Stimulated activated CD8-positive, alpha-beta memory T cell treated with anti-CD3 and anti-CD28 coated beads, Interleukin-2, amount 100 ng/mL, for 1 hour (primary cell): Measurements from ENCODE around the gene ACAA2.

ENCODE experiments used
- DNase-seq, 2 donors: peaks; one replicate each; pipeline ENCODE4 v3.0.0-alpha.2; 2020; ENCODE audit warnings: low read depth in 2 of 2

The ACAA2 gene

DNA sequence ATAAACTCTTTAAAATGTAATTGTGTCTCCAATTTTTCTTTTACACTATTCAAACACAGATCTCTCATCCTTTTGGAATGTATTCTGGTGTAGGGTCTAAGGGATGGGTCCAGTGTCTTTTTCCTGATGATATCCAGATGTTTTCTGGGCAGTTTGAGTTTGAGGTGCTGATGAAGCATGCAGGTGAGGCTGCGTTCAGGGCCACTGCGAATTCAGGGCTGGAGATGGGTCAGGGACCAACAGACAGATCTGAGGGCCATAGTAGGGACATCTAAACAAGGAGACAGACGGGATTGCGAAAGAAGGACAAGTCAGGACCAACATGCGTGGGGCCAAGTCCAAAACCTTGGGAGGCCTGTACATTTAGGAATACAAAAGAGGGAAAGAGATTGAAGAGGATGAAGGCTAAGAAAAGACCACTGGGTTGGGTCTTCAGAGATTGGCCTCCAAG lies 70.2 kb downstream of the ACAA2 start:
- DNase-seq, result no peak

DNA sequence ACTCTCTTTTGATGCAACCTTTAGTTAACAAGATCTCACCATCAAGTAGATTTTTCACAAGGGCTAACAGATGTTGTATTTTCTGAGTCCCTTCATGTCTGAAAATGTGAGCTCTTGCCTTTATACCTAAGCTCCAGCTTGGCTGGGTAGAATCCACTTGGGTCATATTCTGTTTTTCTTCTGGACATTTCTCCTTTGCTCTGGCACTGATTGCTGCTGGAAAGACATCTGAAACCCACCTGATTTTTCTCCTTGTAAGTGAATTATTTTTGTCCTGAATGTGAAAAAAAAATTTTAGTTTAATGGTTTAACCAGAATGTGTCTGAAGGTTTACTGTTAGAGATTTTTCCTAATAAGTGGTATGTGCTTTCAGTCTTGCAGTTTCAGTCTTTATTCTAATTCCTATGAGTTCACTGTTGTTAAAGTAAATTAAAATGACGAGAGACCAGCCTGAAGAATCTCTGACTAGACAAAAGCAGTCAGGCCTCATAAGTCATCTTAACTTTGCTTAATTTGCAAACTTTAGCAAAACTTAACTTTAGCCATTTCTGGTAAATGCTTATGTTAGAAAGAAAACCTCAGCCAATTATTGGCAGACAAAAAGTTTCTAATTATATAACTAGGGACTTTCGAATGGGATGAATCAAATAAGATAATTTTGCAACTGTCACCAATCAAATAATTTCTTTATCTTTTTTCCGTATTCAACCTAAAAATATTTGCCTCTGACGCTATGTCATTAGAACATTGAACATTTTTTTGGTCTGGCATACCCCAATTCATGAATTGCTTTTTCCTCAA lies 70.8 kb downstream of the ACAA2 start:
- no peak for DNase-seq

GRCh38 chr18:49739275-49739674 lies 74.1 kb downstream of the ACAA2 start:
- no peak for DNase-seq

DNA sequence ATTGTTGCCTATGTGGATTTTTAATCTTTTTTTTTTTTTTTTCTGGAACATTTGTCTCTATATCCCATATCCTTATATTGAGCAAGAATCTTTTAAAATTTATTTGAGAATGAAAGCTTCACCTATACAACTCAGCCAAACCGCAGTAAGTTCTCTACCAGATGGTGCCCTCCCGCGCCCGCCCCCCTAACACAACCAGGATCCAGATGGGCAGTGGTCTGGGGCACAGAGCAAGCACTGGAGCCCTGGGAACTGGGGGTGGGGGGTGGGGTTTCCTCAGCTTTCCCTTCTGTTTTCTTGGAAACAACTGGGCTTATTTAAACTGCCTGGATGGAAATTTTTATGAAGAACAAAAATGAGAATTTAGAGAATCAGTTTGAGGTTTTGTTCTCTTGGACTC lies 74.6 kb downstream of the ACAA2 start:
- DNase-seq, result no peak

DNA sequence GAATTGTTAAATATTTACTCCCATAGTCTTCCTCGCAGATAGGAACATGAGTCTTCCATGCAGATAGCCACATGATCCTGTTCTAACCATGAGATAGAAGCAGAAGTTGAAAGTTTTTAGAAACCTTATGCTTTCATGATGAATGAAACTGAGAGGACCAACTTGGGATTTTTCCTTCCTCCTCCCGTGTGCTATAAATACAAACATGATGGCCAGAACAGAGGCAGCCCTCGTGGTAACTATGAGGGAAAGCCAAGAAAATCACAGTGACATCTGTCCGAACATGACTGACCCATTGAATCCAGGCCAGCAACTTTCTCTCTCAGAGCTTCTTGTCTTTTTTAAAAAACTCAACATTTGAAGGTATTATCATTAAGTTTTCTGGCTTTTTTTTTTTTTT lies 78.5 kb downstream of the ACAA2 start:
- DNase-seq, result no peak

GRCh38 chr18:49733896-49734585 lies 79.3 kb downstream of the ACAA2 start:
- no peak for DNase-seq

DNA sequence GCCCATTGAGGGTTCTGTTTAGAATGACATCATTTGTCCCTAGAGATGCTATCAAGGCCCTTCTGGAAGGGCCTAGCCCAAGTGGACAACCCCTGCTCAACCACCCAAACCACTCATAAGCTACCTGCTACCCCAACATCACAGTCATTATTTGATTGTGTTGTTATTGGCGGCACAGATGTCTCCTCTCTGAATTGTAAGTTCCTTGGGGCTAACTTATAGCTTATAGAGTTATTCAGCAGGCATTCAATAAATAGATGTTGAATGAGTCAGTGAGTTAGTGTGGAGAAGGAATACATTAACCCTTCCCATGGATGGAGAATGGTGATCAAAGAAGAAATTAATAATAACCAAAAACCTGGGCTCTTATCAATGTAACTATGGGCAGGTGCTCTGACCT lies 80.0 kb downstream of the ACAA2 start:
- DNase-seq, result no peak
